GM21529 (cell line): ENCODE data around the gene GRHL1.

Experiments used
- ATAC-seq: cut with Tn5 transposase; IDR thresholded peaks from one replicate; pipeline ENCODE4 v1.9.1; 2021; ENCODE audit not compliant: unreplicated experiment

The GRHL1 gene

GRCh38 chr2:9971105-9971818 is 19.8 kb downstream of the GRHL1 start:
- no peak for ATAC-seq

GRCh38 chr2:9971890-9972289 is 20.4 kb downstream of the GRHL1 start:
- ATAC-seq: no peak

GRCh38 chr2:9972621-9973479 is 21.4 kb downstream of the GRHL1 start:
- no peak for ATAC-seq

- no peak for ATAC-seq
Observed at GRCh38 chr2:9973690-9974089, 22.2 kb downstream of the GRHL1 start.

GRCh38 chr2:9974343-9974742 is 22.9 kb downstream of the GRHL1 start:
- ATAC-seq: no peak

GRCh38 chr2:9975328-9975727 is 23.8 kb downstream of the GRHL1 start:
- ATAC-seq: no peak

- no peak for ATAC-seq
Observed at GRCh38 chr2:9975805-9976447, 24.4 kb downstream of the GRHL1 start.

- no peak for ATAC-seq
Observed at GRCh38 chr2:9979977-9980376, 28.5 kb downstream of the GRHL1 start.

GRCh38 chr2:9980520-9980919 is 29.0 kb downstream of the GRHL1 start:
- ATAC-seq: no peak

- ATAC-seq: no peak
Observed at GRCh38 chr2:9981655-9982054, 30.2 kb downstream of the GRHL1 start.

- no peak for ATAC-seq
Observed at GRCh38 chr2:9982248-9982647, 30.8 kb downstream of the GRHL1 start.

- ATAC-seq: no peak
Observed at GRCh38 chr2:9982891-9983290, 31.4 kb downstream of the GRHL1 start.

GRCh38 chr2:9983401-9984216 is 32.1 kb downstream of the GRHL1 start:
- no peak for ATAC-seq

- ATAC-seq: no peak
Observed at GRCh38 chr2:9984217-9984739, 32.8 kb downstream of the GRHL1 start.

GRCh38 chr2:9984871-9985480 is 33.5 kb downstream of the GRHL1 start:
- no peak for ATAC-seq

- ATAC-seq: no peak
Observed at GRCh38 chr2:9985531-9986328, 34.2 kb downstream of the GRHL1 start.

GRCh38 chr2:9988320-9988719 is 36.8 kb downstream of the GRHL1 start:
- ATAC-seq: no peak

GRCh38 chr2:9990736-9991135 is 39.2 kb downstream of the GRHL1 start:
- ATAC-seq: no peak

GRCh38 chr2:9991221-9991620 is 39.7 kb downstream of the GRHL1 start:
- ATAC-seq: no peak
